IMR-90 (cell line): ENCODE results near the gene LCMT2. TPM values are rescaled to one million over a fixed set of nuclear protein-coding genes. Genes with fewer than 3 reads are reported as not detected.

ENCODE experiments used
- ATAC-seq: fragments of 200-7000 bp; cut with Tn5 transposase; 2 replicates; pipeline ENCODE4 v1.9.1; 2020; ENCODE audit warnings: low read depth, mild to moderate bottlenecking, moderate library complexity
- BruUV-seq: library from RNA; stranded (reverse); fragments of 400-500 nt; replicated peaks from 2 replicates; lab custom pipeline; 2021; lab: Mats Ljungman, UMichigan
- CTCF ChIA-PET: fragments of 300-600 bp; formaldehyde crosslinking; extraction: SDS; loops from one replicate; lab custom pipeline; 2021; ENCODE audit warnings: antibody characterized with exemption; lab: Yijun Ruan, JAX
- POLR2A ChIA-PET: fragments of 300-600 bp; sonication (Branson Sonifier 250); formaldehyde crosslinking; loops from one replicate; lab custom pipeline; 2022; ENCODE audit warnings: antibody characterized with exemption; ENCODE audit not compliant: unreplicated experiment; lab: Charles Lee
- DNase-seq: peaks from one replicate; pipeline ENCODE4 v3.0.0; 2013
- H2AFZ ChIP-seq: replicated peaks from 2 replicates; pipeline ENCODE3; 2013; ENCODE audit warnings: low read length, mild to moderate bottlenecking; ENCODE audit not compliant: poor library complexity
- H2AK5ac ChIP-seq: 2 replicates; pipeline ENCODE4 v1.6.1; 2013; ENCODE audit warnings: low read depth, low read length, inconsistent platforms
- H2AK9ac ChIP-seq: replicated peaks from 2 replicates; pipeline ENCODE3; 2013; ENCODE audit warnings: mild to moderate bottlenecking, low read depth, low read length, moderate library complexity; ENCODE audit not compliant: poor library complexity
- H2BK120ac ChIP-seq: 2 replicates; pipeline ENCODE4 v1.6.1; 2013; ENCODE audit warnings: low read depth, low read length, inconsistent platforms
- H2BK15ac ChIP-seq: 3 replicates; pipeline ENCODE4 v1.6.1; 2013; ENCODE audit warnings: low read depth, low read length, inconsistent platforms
- H2BK20ac ChIP-seq: 2 replicates; pipeline ENCODE4 v1.6.1; 2013; ENCODE audit warnings: low read depth, mild to moderate bottlenecking, inconsistent platforms, low read length, moderate library complexity
- H2BK5ac ChIP-seq: 2 replicates; pipeline ENCODE4 v1.6.1; 2013; ENCODE audit warnings: mild to moderate bottlenecking, low read depth, low read length, inconsistent platforms; ENCODE audit not compliant: poor library complexity, severe bottlenecking
- H3K14ac ChIP-seq: replicated peaks from 2 replicates; pipeline ENCODE4 v1.6.1; 2013; ENCODE audit warnings: low read depth, low read length, inconsistent platforms
- H3K18ac ChIP-seq: 2 replicates; pipeline ENCODE4 v1.6.1; 2013; ENCODE audit warnings: low read depth, low read length, control low read depth
- H3K23ac ChIP-seq: 2 replicates; pipeline ENCODE4 v1.6.1; 2013; ENCODE audit warnings: low read depth, low read length, inconsistent platforms
- H3K27ac ChIP-seq: 2 replicates; pipeline ENCODE4 v1.5.1; 2013; ENCODE audit warnings: mild to moderate bottlenecking, control low read depth, low read length; ENCODE audit not compliant: insufficient read depth
- H3K27me3 ChIP-seq: 2 replicates; pipeline ENCODE4 v1.6.1; 2013; ENCODE audit warnings: low read length; ENCODE audit not compliant: control insufficient read depth, insufficient read depth
- H3K36me3 ChIP-seq: 2 replicates; pipeline ENCODE4 v1.6.1; 2013; ENCODE audit warnings: low read length, mixed read lengths; ENCODE audit not compliant: control insufficient read depth, insufficient read depth
- H3K4ac ChIP-seq: 2 replicates; pipeline ENCODE4 v1.6.1; 2013; ENCODE audit warnings: low read depth, low read length, inconsistent platforms
- H3K4me1 ChIP-seq: 2 replicates; pipeline ENCODE4 v1.6.1; 2013; ENCODE audit warnings: low read length, mixed read lengths; ENCODE audit not compliant: control insufficient read depth, insufficient read depth
- H3K4me2 ChIP-seq: 2 replicates; pipeline ENCODE4 v1.6.1; 2013; ENCODE audit warnings: low read depth, mild to moderate bottlenecking, control low read depth, low read length, moderate library complexity
- H3K4me3 ChIP-seq: 2 replicates; pipeline ENCODE4 v1.5.1; 2013; ENCODE audit warnings: low read depth, mild to moderate bottlenecking, control low read depth, low read length, moderate library complexity; ENCODE audit not compliant: insufficient read depth
- H3K56ac ChIP-seq: 2 replicates; pipeline ENCODE4 v1.6.1; 2013; ENCODE audit warnings: low read length, inconsistent platforms; ENCODE audit not compliant: insufficient read depth; ENCODE audit errors: extremely low read depth
- H3K79me1 ChIP-seq, 2 experiments: 2 replicates each; pipeline ENCODE4 v1.6.1; 2013; ENCODE audit warnings: low read length in 2 of 2, inconsistent platforms in 1 of 2, low read depth in 1 of 2
- H3K9ac ChIP-seq: 2 replicates; pipeline ENCODE4 v1.6.1; 2013; ENCODE audit warnings: low read depth, low read length, control low read depth
- H3K9me1 ChIP-seq: 2 replicates; pipeline ENCODE4 v1.6.1; 2013; ENCODE audit warnings: low read length, inconsistent platforms; ENCODE audit not compliant: insufficient read depth
- H3K9me3 ChIP-seq: 2 replicates; pipeline ENCODE4 v1.6.1; 2013; ENCODE audit warnings: low read length; ENCODE audit not compliant: control insufficient read depth, insufficient read depth
- H4K20me1 ChIP-seq: 2 replicates; pipeline ENCODE4 v1.6.1; 2013; ENCODE audit warnings: low read length, inconsistent platforms; ENCODE audit not compliant: insufficient read depth
- H4K5ac ChIP-seq: 2 replicates; pipeline ENCODE4 v1.6.1; 2013; ENCODE audit warnings: mild to moderate bottlenecking, low read depth, low read length, control low read depth
- H4K8ac ChIP-seq, 2 experiments: 2 replicates each; pipeline ENCODE4 v1.6.1; 2013; ENCODE audit warnings: low read depth in 2 of 2, low read length in 2 of 2, control low read depth in 1 of 2, inconsistent platforms in 1 of 2
- H4K91ac ChIP-seq: 2 replicates; pipeline ENCODE4 v1.6.1; 2013; ENCODE audit warnings: low read depth, low read length, inconsistent platforms; ENCODE audit not compliant: insufficient read depth
- BHLHE40 ChIP-seq: fragments of 150-350 bp; IDR thresholded peaks from 2 replicates; pipeline ENCODE4 v1.6.1; 2016; ENCODE audit warnings: mild to moderate bottlenecking, low read depth, low read length
- CEBPB ChIP-seq: IDR thresholded peaks from 2 replicates; pipeline ENCODE4 v1.6.1; 2012; ENCODE audit warnings: low read depth, low read length, improper control_type of control experiment
- CHD1 ChIP-seq: IDR thresholded peaks from 2 replicates; pipeline ENCODE4 v1.6.1; 2012; ENCODE audit warnings: low read depth, low read length, improper control_type of control experiment
- FOS ChIP-seq: fragments of 150-350 bp; IDR thresholded peaks from 2 replicates; pipeline ENCODE4 v1.6.1; 2016; ENCODE audit warnings: low read depth, low read length
- MAFK ChIP-seq: IDR thresholded peaks from 2 replicates; pipeline ENCODE4 v1.6.1; 2012; ENCODE audit warnings: low read depth, low read length, improper control_type of control experiment
- MAZ ChIP-seq: IDR thresholded peaks from 2 replicates; pipeline ENCODE4 v1.6.1; 2012; ENCODE audit warnings: low read depth, mild to moderate bottlenecking, low read length, improper control_type of control experiment, moderate library complexity, borderline replicate concordance
- MXI1 ChIP-seq: IDR thresholded peaks from 2 replicates; pipeline ENCODE4 v1.6.1; 2012; ENCODE audit warnings: low read depth, mild to moderate bottlenecking, low read length, moderate library complexity, borderline replicate concordance
- NFE2L2 ChIP-seq: fragments of 150-350 bp; IDR thresholded peaks from 2 replicates; pipeline ENCODE4 v1.6.1; 2016; ENCODE audit warnings: low read depth, mild to moderate bottlenecking, low read length
- POLR2A ChIP-seq: IDR thresholded peaks from 2 replicates; pipeline ENCODE4 v1.6.1; 2012; ENCODE audit warnings: mild to moderate bottlenecking, low read depth, low read length
- RAD21 ChIP-seq: IDR thresholded peaks from 2 replicates; pipeline ENCODE4 v1.6.1; 2012; ENCODE audit warnings: low read length, improper control_type of control experiment
- RCOR1 ChIP-seq: IDR thresholded peaks from 2 replicates; pipeline ENCODE4 v1.6.1; 2012; ENCODE audit warnings: mild to moderate bottlenecking, low read length, improper control_type of control experiment; ENCODE audit not compliant: insufficient replicate concordance
- RFX5 ChIP-seq: IDR thresholded peaks from 2 replicates; pipeline ENCODE4 v1.8.0; 2012; ENCODE audit warnings: low read depth, mild to moderate bottlenecking, low read length, moderate library complexity
- SMC3 ChIP-seq: fragments of 150-350 bp; IDR thresholded peaks from 2 replicates; pipeline ENCODE4 v1.6.1; 2016; ENCODE audit warnings: low read depth, mild to moderate bottlenecking, antibody characterized with exemption, low read length, moderate library complexity
- dilution Hi-C: fragments of 300-500 bp; cut with HindIII; formaldehyde crosslinking; loops from one replicate; pipeline ENCODE4 v1.14.3; 2018; ENCODE audit warnings: low sequenced_read_pairs; ENCODE audit not compliant: unreplicated experiment
- in situ Hi-C: fragments of 300-500 bp; cut with MboI; formaldehyde crosslinking; loops from 3 replicates; pipeline ENCODE4 v1.14.3; 2019; ENCODE audit warnings: low sequenced_read_pairs, inconsistent platforms, mixed read lengths
- intact Hi-C: fragments of 100-400 bp; cut with micrococcal nuclease; formaldehyde crosslinking; loops from 2 replicates; pipeline ENCODE4 v1.10.0; 2022
- polyA plus RNA-seq, 3 experiments: library from polyadenylated mRNA; depleted of rRNA; stranded (reverse); fragments of >200 nt; gene quantifications; 2 replicates each; pipeline ENCODE4 v1.2.3, GENCODE V29; 2012; ENCODE audit warnings: low replicate concordance in 1 of 3
- total RNA-seq: library from RNA; depleted of rRNA; stranded (reverse); fragments of >200 nt; gene quantifications from 2 replicates; pipeline ENCODE4 v1.2.3, GENCODE V29; 2012
- TF ChIP-seq, protein P1 (sequence below): fragments of 150-350 bp; IDR thresholded peaks from 2 replicates; pipeline ENCODE4 v1.6.1; 2016; ENCODE audit warnings: low read depth, mild to moderate bottlenecking, low read length, moderate library complexity, borderline replicate concordance
- TF ChIP-seq, protein P2 (sequence below): conservative IDR thresholded peaks from 2 replicates; pipeline ENCODE4 v1.5.1; 2012; ENCODE audit warnings: mild to moderate bottlenecking, low read depth, low read length, improper control_type of control experiment
- TF ChIP-seq, protein P3 (sequence below): fragments of 150-350 bp; IDR thresholded peaks from 2 replicates; pipeline ENCODE4 v1.6.1; 2017; ENCODE audit warnings: mild to moderate bottlenecking, antibody characterized with exemption, low read length, low read depth

Gene LCMT2
- total and polyA plus RNA-seq, 2 of the 4 experiments (the other 2 are of a cell fraction), result 5.8 to 12.2 TPM

DNA sequence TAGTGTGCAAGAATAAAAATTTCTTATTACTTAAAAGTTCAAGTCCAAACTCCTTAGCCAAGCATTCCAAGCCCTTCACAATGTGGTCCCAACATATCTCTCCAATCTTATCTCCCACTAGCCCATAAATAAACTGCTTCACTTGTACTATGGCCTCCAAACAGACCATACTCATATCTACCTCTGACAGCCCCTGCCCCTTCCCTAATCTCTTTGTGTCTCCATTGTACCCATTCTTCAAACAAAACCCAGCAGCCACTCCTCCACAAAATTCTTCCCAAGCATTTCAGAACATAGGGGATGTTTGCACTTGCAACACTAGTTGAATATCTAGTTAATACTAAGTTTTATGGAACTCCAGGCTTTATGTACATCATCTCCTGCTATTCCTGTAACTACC is 30.5 kb downstream of the LCMT2 start:
- CTCF ChIA-PET, result no interaction called here

More for the DNA sequence above, 30.5 kb downstream of the LCMT2 start:
- Histone ChIP-seq H3K9me3 (0 out of 2 replicates have a peak, but pooled peaks cover 2% of the 10 kb centered on the region), H3K18ac (no peak overlapping the region), H3K9me1 (no peaks in the 10 kb centered on the region), H3K36me3 (no peaks in the 10 kb centered on the region), H4K5ac (no peak overlapping the region), H2BK120ac (no peak overlapping the region), H3K27me3 (peaks cover 38% of the 10 kb centered on the region), H3K9ac (no peak overlapping the region), H4K91ac (no peak overlapping the region), H2AK9ac (no peak overlapping the region), H3K23ac (no peak overlapping the region), H2AFZ (no peak overlapping the region), H3K4me2 (no peak overlapping the region), H3K4me1 (no peaks in the 10 kb centered on the region), H3K4ac (no peak overlapping the region), H4K20me1 (no peaks in the 10 kb centered on the region), H2BK15ac (no peak overlapping the region), H3K14ac (no peak overlapping the region), H3K27ac (no peak overlapping the region), H2AK5ac (no peak overlapping the region), H3K79me1 (no peaks in the 10 kb centered on the region), H2BK5ac (no peak overlapping the region), H3K4me3 (no peak overlapping the region), H2BK20ac (no peak overlapping the region), H3K56ac (no peak overlapping the region), H4K8ac (no peak overlapping the region)
- DNase-seq, result no peak
- in situ Hi-C loops (no loop called here), dilution Hi-C loops (no loop called here), intact Hi-C loops (no loop called here)
- no peak for TF ChIP-seq RCOR1
- no peak for TF ChIP-seq BHLHE40
- TF ChIP-seq, protein P1, sequence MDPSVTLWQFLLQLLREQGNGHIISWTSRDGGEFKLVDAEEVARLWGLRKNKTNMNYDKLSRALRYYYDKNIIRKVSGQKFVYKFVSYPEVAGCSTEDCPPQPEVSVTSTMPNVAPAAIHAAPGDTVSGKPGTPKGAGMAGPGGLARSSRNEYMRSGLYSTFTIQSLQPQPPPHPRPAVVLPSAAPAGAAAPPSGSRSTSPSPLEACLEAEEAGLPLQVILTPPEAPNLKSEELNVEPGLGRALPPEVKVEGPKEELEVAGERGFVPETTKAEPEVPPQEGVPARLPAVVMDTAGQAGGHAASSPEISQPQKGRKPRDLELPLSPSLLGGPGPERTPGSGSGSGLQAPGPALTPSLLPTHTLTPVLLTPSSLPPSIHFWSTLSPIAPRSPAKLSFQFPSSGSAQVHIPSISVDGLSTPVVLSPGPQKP, result no peak
- no peak for TF ChIP-seq SMC3
- TF ChIP-seq RAD21, result no peak
- TF ChIP-seq RFX5, result no peak
- no peak for TF ChIP-seq CHD1
- no peak for TF ChIP-seq MAZ
- TF ChIP-seq, protein P2, sequence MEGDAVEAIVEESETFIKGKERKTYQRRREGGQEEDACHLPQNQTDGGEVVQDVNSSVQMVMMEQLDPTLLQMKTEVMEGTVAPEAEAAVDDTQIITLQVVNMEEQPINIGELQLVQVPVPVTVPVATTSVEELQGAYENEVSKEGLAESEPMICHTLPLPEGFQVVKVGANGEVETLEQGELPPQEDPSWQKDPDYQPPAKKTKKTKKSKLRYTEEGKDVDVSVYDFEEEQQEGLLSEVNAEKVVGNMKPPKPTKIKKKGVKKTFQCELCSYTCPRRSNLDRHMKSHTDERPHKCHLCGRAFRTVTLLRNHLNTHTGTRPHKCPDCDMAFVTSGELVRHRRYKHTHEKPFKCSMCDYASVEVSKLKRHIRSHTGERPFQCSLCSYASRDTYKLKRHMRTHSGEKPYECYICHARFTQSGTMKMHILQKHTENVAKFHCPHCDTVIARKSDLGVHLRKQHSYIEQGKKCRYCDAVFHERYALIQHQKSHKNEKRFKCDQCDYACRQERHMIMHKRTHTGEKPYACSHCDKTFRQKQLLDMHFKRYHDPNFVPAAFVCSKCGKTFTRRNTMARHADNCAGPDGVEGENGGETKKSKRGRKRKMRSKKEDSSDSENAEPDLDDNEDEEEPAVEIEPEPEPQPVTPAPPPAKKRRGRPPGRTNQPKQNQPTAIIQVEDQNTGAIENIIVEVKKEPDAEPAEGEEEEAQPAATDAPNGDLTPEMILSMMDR, result no peak
- TF ChIP-seq CEBPB, result no peak
- no peak for TF ChIP-seq NFE2L2
- TF ChIP-seq POLR2A, result no peak
- TF ChIP-seq MXI1, result no peak
- TF ChIP-seq MAFK, result no peak
- TF ChIP-seq FOS, result no peak
- TF ChIP-seq, protein P3, sequence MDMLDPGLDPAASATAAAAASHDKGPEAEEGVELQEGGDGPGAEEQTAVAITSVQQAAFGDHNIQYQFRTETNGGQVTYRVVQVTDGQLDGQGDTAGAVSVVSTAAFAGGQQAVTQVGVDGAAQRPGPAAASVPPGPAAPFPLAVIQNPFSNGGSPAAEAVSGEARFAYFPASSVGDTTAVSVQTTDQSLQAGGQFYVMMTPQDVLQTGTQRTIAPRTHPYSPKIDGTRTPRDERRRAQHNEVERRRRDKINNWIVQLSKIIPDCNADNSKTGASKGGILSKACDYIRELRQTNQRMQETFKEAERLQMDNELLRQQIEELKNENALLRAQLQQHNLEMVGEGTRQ, result no peak
- no peak for ATAC-seq
- POLR2A ChIA-PET, result no interaction called here
- no TSS peak for BruUV-seq
